Upper lobe of left lung (tissue), 6 donors: ENCODE measurements around the gene TMEM132D. TPM values are rescaled to one million over a fixed set of nuclear protein-coding genes. Genes with fewer than 3 reads are reported as not detected.

Experiments
- ATAC-seq, 2 donors: fragments of 200-7000 bp; cut with Tn5 transposase; one replicate each; pipeline ENCODE4 v1.9.1; 2022; ENCODE audit warnings: mild to moderate bottlenecking in 2 of 2, moderate library complexity in 2 of 2; ENCODE audit not compliant: low FRiP score in 2 of 2
- DNase-seq, 2 donors: peaks; one replicate each; pipeline ENCODE4 v3.0.0-alpha.2; 2019 to 2020
- H3K27ac ChIP-seq, 4 donors: fragments of 200-600 bp; sonication (generic); one replicate each; pipeline ENCODE4 v1.5.1; 2016 to 2019
- H3K27me3 ChIP-seq, 4 donors: fragments of 200-600 bp; sonication (generic); one replicate each; pipeline ENCODE4 v1.5.1; 2017 to 2019
- H3K36me3 ChIP-seq, 4 donors: fragments of 200-600 bp; sonication (generic); one replicate each; pipeline ENCODE4 v1.5.1; 2016 to 2019
- H3K4me1 ChIP-seq, 4 donors: fragments of 200-600 bp; sonication (generic); one replicate each; pipeline ENCODE4 v1.5.1; 2018 to 2019
- H3K4me3 ChIP-seq, 4 donors: fragments of 200-600 bp; sonication (generic); one replicate each; pipeline ENCODE4 v1.5.1; 2017 to 2019; ENCODE audit warnings: mild to moderate bottlenecking in 2 of 4, moderate library complexity in 1 of 4
- H3K9me3 ChIP-seq, 4 donors: fragments of 200-600 bp; sonication (generic); one replicate each; pipeline ENCODE4 v1.5.1; 2018 to 2019
- CTCF ChIP-seq, 6 experiments: fragments of 450-650 bp in 4 of 6; fragments of 200-600 bp in 2 of 6; sonication (generic) in 2 of 6; IDR thresholded peaks; one replicate each; pipeline ENCODE4 v1.5.1; 2016 to 2019; ENCODE audit warnings: antibody characterized with exemption in 6 of 6
- EP300 ChIP-seq, 4 donors: sonication (generic); formaldehyde crosslinking; IDR thresholded peaks; one replicate each; pipeline ENCODE4 v1.5.1; 2017; ENCODE audit warnings: antibody characterized with exemption in 4 of 4, control low read depth in 2 of 4
- POLR2A ChIP-seq, 4 donors: fragments of 450-650 bp; IDR thresholded peaks; one replicate each; pipeline ENCODE4 v1.5.1; 2016 to 2017; ENCODE audit warnings: antibody characterized with exemption in 4 of 4, mild to moderate bottlenecking in 2 of 4
- POLR2AphosphoS5 ChIP-seq, 2 donors: sonication (generic); formaldehyde crosslinking; IDR thresholded peaks; one replicate each; pipeline ENCODE4 v1.5.1; 2017; ENCODE audit warnings: antibody characterized with exemption in 2 of 2
- WGBS, 2 donors: methylation state at CpG; one replicate each; pipeline ENCODE4 v1.1.5; 2017 to 2018; 5-methylcytosine and 5-hydroxymethylcytosine counted together
- total RNA-seq, 6 donors: library from RNA; depleted of rRNA in 4 of 6; stranded (reverse); fragments of >200 nt in 4 of 6; gene quantifications; one replicate each; pipeline versions ENCODE4 v1.1.0 to v1.2.1, GENCODE V29; 2016 to 2021
- donor health status: DM: no; HTN: no; CAD: no; lungs with moderate emphysema.
- donor health status: DM: no; HTN: yes; CAD: no; lungs with severe emphysema.

TMEM132D gene
- total RNA-seq, 6 donors from 2014 or later = 0.30 to 1.0 (median 0.79) TPM; not detected in 1

- WGBS, 2 donors = 76 to 79% methylated on average over 7 to 8 of the region's 8 CpGs
- peaks cover 0 to 12% (median 0%) of the 10 kb centered on the region in 4 donors for H3K9me3 ChIP-seq
- no peak for DNase-seq
- H3K4me1 ChIP-seq = no peaks in the 10 kb centered on the region
- no peak for ATAC-seq
- TF ChIP-seq EP300 (IDR thresholded peaks at IDR 0.05) (no peak), POLR2AphosphoS5 (IDR thresholded peaks at IDR 0.05) (no peak), POLR2A (IDR thresholded peaks at IDR 0.05) (no peak), CTCF (IDR thresholded peaks at IDR 0.05) (no peak)
- no peaks in the 10 kb centered on the region for H3K27me3 ChIP-seq
- no peaks in the 10 kb centered on the region for H3K36me3 ChIP-seq
- no peak overlapping the region for H3K27ac ChIP-seq
- no peak overlapping the region for H3K4me3 ChIP-seq
Observed at GRCh38 chr12:129868575-129868974, 35.2 kb downstream of the TMEM132D start.

- 70 to 90% methylated on average over 4 of the region's 4 CpGs for WGBS, 2 donors
- TF ChIP-seq POLR2AphosphoS5 (IDR thresholded peaks at IDR 0.05) (no peak), CTCF (IDR thresholded peaks at IDR 0.05) (no peak), POLR2A (IDR thresholded peaks at IDR 0.05) (no peak), EP300 (IDR thresholded peaks at IDR 0.05) (no peak)
- Histone ChIP-seq H3K27me3 (no peaks in the 10 kb centered on the region), H3K27ac (no peak overlapping the region), H3K9me3 (peaks cover 0 to 12% (median 0%) of the 10 kb centered on the region in 4 donors), H3K4me3 (no peak overlapping the region), H3K4me1 (no peaks in the 10 kb centered on the region), H3K36me3 (no peaks in the 10 kb centered on the region)
- DNase-seq = no peak
- no peak for ATAC-seq
Observed at GRCh38 chr12:129863938-129864337, 39.9 kb downstream of the TMEM132D start.

GRCh38 chr12:129862561-129863175 is 41.2 kb downstream of the TMEM132D start:
- H3K27me3 ChIP-seq = no peaks in the 10 kb centered on the region
- DNase-seq (no peak), ATAC-seq (no peak)
- no peaks in the 10 kb centered on the region for H3K36me3 ChIP-seq
- 47 to 54% methylated on average over 7 of the region's 7 CpGs for WGBS, 2 donors
- H3K4me1 ChIP-seq = no peaks in the 10 kb centered on the region
- TF ChIP-seq POLR2AphosphoS5 (IDR thresholded peaks at IDR 0.05) (no peak), EP300 (IDR thresholded peaks at IDR 0.05) (no peak), POLR2A (IDR thresholded peaks at IDR 0.05) (no peak), CTCF (IDR thresholded peaks at IDR 0.05) (no peak)
- H3K4me3 ChIP-seq = no peak overlapping the region
- H3K9me3 ChIP-seq = peaks cover 0 to 12% (median 0%) of the 10 kb centered on the region in 4 donors
- no peak overlapping the region for H3K27ac ChIP-seq

- ATAC-seq (no peak), DNase-seq (no peak)
- WGBS, 2 donors = 72 to 76% methylated on average over 2 of the region's 2 CpGs
Observed at GRCh38 chr12:129861951-129862350, 41.9 kb downstream of the TMEM132D start.

More at GRCh38 chr12:129861951-129862350, 41.9 kb downstream of the TMEM132D start:
- Histone ChIP-seq H3K27me3 (no peaks in the 10 kb centered on the region), H3K9me3 (peaks cover 0 to 12% (median 0%) of the 10 kb centered on the region in 4 donors), H3K4me1 (no peaks in the 10 kb centered on the region), H3K27ac (no peak overlapping the region), H3K4me3 (no peak overlapping the region), H3K36me3 (no peaks in the 10 kb centered on the region)
- TF ChIP-seq EP300 (IDR thresholded peaks at IDR 0.05) (no peak), CTCF (IDR thresholded peaks at IDR 0.05) (no peak), POLR2AphosphoS5 (IDR thresholded peaks at IDR 0.05) (no peak), POLR2A (IDR thresholded peaks at IDR 0.05) (no peak)
